Lower leg skin (tissue), 3 donors: Measurements from ENCODE around the gene FAM170B.

Experiments
- CTCF ChIP-seq, 3 donors: fragments of 450-650 bp; IDR thresholded peaks; one replicate each; pipeline ENCODE4 v1.5.1; 2016; ENCODE audit warnings: antibody characterized with exemption in 3 of 3, mild to moderate bottlenecking in 3 of 3, moderate library complexity in 2 of 3
- POLR2A ChIP-seq, 2 donors: fragments of 450-650 bp; IDR thresholded peaks; one replicate each; pipeline ENCODE4 v1.6.1; 2016 to 2017; ENCODE audit warnings: antibody characterized with exemption in 2 of 2, mild to moderate bottlenecking in 1 of 2, moderate library complexity in 1 of 2

- TF ChIP-seq CTCF (IDR thresholded peaks at IDR 0.05) (no peak), POLR2A (IDR thresholded peaks at IDR 0.05) (no peak)
These were observed 17.1 kb downstream of the FAM170B start for GRCh38 chr10:49116509-49117375.
